SJSA1 (cell line): Measurements from ENCODE around the gene SMURF1. TPM values are rescaled to one million over a fixed set of nuclear protein-coding genes. Genes with fewer than 3 reads are reported as not detected.

Experiments
- DNase-seq, 2 experiments: peaks; one replicate each; pipeline ENCODE4 v3.0.0-alpha.2; 2015 to 2020; ENCODE audit warnings: low spot score in 2 of 2, low read depth in 1 of 2
- H3K27ac ChIP-seq: fragments of 250-450 bp; sonication (Bioruptor Pico); 2 replicates; pipeline ENCODE4 v1.5.1; 2020; ENCODE audit warnings: mild to moderate bottlenecking, moderate library complexity
- H3K27me3 ChIP-seq: fragments of 250-450 bp; sonication (Bioruptor Pico); replicated peaks from 2 replicates; pipeline ENCODE4 v1.5.1; 2020; ENCODE audit warnings: mild to moderate bottlenecking, moderate library complexity
- H3K36me3 ChIP-seq: fragments of 250-450 bp; sonication (Bioruptor Pico); 2 replicates; pipeline ENCODE4 v1.5.1; 2020; ENCODE audit warnings: mild to moderate bottlenecking
- H3K4me1 ChIP-seq: fragments of 250-450 bp; sonication (Bioruptor Pico); replicated peaks from 2 replicates; pipeline ENCODE4 v1.6.1; 2021; ENCODE audit warnings: mild to moderate bottlenecking
- H3K4me3 ChIP-seq: fragments of 250-450 bp; sonication (Bioruptor Pico); 2 replicates; pipeline ENCODE4 v1.5.1; 2020; ENCODE audit warnings: mild to moderate bottlenecking
- H3K9me3 ChIP-seq: fragments of 250-450 bp; sonication (Bioruptor Pico); replicated peaks from 2 replicates; pipeline ENCODE4 v1.5.1; 2020; ENCODE audit warnings: mild to moderate bottlenecking
- total RNA-seq: library from RNA; depleted of rRNA; stranded (reverse); fragments of >200 nt; shearing (Covaris generic); gene quantifications from 2 replicates; pipeline ENCODE4 v1.2.3, GENCODE V29; 2014

Gene SMURF1
- total RNA-seq, 1 experiment from 2014 or later = 20.3 TPM

GRCh38 chr7:99094401-99094800 lies 49.5 kb downstream of the SMURF1 start:
- Histone ChIP-seq H3K4me1 (peaks cover 27% of the 10 kb centered on the region), H3K27ac (no peak overlapping the region), H3K4me3 (no peak overlapping the region), H3K9me3 (0 out of 2 replicates have a peak, but pooled peaks cover 3% of the 10 kb centered on the region), H3K36me3 (no peaks in the 10 kb centered on the region), H3K27me3 (no peaks in the 10 kb centered on the region)
- no peak for DNase-seq

DNA sequence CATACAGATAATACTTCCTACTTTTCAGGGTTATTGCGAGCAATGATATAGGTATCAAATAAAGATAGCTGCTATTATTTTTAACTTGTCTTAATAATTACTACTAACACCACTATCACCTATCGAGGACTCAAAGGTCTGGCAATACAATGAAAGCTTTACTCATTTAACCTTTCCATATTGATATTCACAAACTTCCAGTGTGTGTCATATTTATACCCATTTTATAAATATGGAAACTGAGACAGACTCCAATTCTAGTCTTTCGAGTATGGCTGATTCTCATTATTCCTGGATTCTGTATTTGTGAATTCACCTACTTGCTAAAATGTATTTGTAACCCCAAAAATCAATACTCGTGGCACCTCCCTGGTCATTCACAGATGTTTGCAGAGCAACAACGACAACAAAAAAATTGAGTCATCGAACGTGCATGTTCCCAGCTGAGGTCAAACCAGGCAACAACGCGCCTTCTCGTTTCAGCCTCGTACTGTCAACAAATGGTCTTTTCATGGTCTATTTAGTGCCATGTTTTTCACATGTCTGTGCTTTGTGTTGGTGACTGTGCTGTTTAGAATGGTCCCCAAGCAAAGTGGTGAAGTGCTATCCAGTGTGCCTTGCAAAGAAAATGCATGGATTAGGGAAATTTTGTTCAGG lies 51.7 kb downstream of the SMURF1 start:
- no peaks in the 10 kb centered on the region for H3K36me3 ChIP-seq
- H3K27me3 ChIP-seq = no peaks in the 10 kb centered on the region
- H3K27ac ChIP-seq = no peak overlapping the region
- no peak overlapping the region for H3K4me3 ChIP-seq
- DNase-seq = no peak
- H3K4me1 ChIP-seq = peaks cover 17% of the 10 kb centered on the region
- no peaks in the 10 kb centered on the region for H3K9me3 ChIP-seq

DNA sequence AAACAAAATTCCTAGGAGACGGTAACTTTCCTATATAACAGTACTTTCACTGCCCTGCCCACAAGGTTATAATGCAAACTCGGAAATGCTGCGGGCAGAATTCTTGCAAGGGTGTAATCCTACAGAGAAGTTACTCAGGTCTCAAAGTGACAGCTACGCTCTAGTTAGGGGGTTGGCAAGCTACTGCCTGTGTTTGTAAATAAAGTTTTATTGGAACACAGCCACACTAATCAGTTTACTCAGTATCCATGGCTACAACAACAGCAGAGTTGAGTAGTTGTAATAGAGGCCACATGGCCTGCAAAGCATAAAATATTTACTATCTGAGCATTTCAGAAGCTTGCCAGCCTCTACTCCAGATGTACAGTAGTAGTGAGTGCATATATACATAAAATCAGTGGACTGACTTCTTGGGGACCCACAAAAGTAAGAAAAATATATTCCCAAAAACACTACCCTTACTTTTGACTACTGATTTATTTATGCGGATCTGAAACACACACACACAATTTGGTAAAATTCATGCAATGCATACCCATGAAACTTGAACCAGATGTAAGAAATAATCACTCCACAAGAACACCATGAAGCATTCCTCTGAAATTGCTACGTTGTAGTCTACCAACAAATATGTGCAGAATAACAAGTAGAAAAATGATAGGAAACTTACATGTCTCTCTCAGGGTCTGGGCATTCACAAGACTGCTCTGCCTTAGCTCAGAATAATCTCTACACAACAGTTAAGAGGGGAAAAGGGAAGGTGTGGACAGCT lies 53.0 kb downstream of the SMURF1 start:
- no peaks in the 10 kb centered on the region for H3K27me3 ChIP-seq
- no peaks in the 10 kb centered on the region for H3K9me3 ChIP-seq
- H3K4me1 ChIP-seq = peaks cover 15% of the 10 kb centered on the region
- H3K4me3 ChIP-seq = no peak overlapping the region
- H3K27ac ChIP-seq = no peak overlapping the region
- peaks cover 5% of the 10 kb centered on the region; the same call in 1 of the 2 replicates for H3K36me3 ChIP-seq
- DNase-seq = no peak

GRCh38 chr7:99089914-99090629 lies 53.8 kb downstream of the SMURF1 start:
- H3K36me3 ChIP-seq = peaks cover 5% of the 10 kb centered on the region; the same call in 1 of the 2 replicates
- no peaks in the 10 kb centered on the region for H3K9me3 ChIP-seq
- no peaks in the 10 kb centered on the region for H3K27me3 ChIP-seq
- no peak overlapping the region for H3K4me3 ChIP-seq
- H3K4me1 ChIP-seq = peaks cover 6% of the 10 kb centered on the region
- DNase-seq = no peak
- H3K27ac ChIP-seq = no peak overlapping the region

DNA sequence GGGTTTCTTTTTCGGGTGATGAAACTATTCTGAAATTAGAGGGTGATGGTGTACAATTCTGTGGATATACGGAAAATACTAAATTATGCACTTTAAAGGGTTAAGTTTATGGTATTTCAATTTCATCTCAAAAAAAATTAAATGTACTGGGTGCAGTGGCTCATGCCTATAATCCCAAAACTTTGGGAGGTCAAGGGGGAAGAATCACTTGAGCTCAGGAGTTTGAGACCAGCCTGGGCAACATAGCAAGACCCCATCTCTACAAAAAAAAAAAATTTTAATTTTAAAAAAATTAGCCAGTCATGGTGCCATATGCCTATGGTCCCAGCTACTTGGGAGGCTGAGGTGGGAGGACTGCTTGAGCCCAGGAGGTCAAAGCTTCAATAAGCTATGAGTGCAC lies 57.0 kb downstream of the SMURF1 start:
- Histone ChIP-seq H3K27ac (no peak overlapping the region), H3K27me3 (no peaks in the 10 kb centered on the region), H3K4me3 (no peak overlapping the region), H3K9me3 (no peaks in the 10 kb centered on the region), H3K36me3 (peaks cover 5% of the 10 kb centered on the region; the same call in 1 of the 2 replicates), H3K4me1 (peaks cover 18% of the 10 kb centered on the region)
- no peak for DNase-seq

- H3K36me3 ChIP-seq = peaks cover 5% of the 10 kb centered on the region; the same call in 1 of the 2 replicates
- H3K9me3 ChIP-seq = no peaks in the 10 kb centered on the region
- no peak overlapping the region for H3K4me3 ChIP-seq
- DNase-seq = no peak
- no peak overlapping the region for H3K27ac ChIP-seq
- H3K4me1 ChIP-seq = peaks cover 18% of the 10 kb centered on the region
- H3K27me3 ChIP-seq = no peaks in the 10 kb centered on the region
Measured at GRCh38 chr7:99086532-99086931, 57.4 kb downstream of the SMURF1 start.

DNA sequence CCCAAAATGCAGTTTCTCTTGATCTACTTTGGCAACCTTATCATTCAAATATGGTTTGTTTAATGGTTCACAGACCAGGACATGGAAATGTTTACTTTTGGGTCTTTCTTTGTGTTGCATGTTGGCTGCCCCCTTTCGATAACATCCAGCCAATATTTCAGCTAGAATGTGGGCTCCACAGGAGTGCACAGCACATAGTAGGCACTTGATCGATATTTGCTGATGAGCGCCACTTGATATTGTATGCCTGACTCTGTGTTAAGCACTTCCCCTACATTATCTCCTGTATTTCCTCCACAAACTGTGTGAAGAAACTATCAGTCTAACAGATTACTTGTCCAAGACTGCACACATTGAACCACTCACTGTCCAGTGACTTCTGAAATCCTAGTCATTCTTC lies 60.2 kb downstream of the SMURF1 start:
- Histone ChIP-seq H3K27ac (no peak overlapping the region; the same call in 1 of the 2 replicates), H3K4me3 (no peak overlapping the region), H3K9me3 (no peaks in the 10 kb centered on the region), H3K4me1 (peaks cover 18% of the 10 kb centered on the region), H3K27me3 (no peaks in the 10 kb centered on the region), H3K36me3 (peaks cover 5% of the 10 kb centered on the region; the same call in 1 of the 2 replicates)
- no peak for DNase-seq

DNA sequence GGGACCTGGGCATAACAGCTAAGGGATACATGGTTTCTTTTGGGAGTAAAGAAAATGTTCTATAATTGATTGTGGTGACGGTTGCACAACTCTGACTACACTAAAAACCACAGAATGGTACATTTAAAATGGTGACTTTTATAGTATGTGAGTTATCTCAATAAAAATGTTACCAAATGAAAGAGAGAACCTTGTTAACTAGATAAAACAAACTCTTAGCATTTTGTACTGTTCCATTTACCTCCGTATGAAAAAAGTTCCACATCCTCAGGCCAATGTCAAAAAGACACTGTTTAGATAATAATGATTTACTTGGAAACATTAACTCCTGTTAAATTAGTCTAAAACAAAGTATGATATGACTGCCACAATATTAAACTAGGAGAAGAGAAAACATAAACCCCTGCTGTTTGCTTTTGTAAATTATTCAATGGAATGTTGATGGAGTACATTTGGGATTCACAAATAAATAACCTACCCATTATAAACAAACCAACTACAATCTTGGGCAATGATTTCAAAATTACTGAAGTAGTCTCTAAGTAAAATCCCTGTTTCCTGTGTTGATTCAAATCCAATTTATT lies 60.7 kb downstream of the SMURF1 start:
- no peaks in the 10 kb centered on the region for H3K9me3 ChIP-seq
- H3K27ac ChIP-seq = no peak overlapping the region; the same call in 1 of the 2 replicates
- peaks cover 18% of the 10 kb centered on the region for H3K4me1 ChIP-seq
- peaks cover 5% of the 10 kb centered on the region; the same call in 1 of the 2 replicates for H3K36me3 ChIP-seq
- H3K27me3 ChIP-seq = no peaks in the 10 kb centered on the region
- H3K4me3 ChIP-seq = no peak overlapping the region
- peak in 1 of 2 experiments; percentile 56 for DNase-seq

GRCh38 chr7:99080679-99081078 lies 63.2 kb downstream of the SMURF1 start:
- Histone ChIP-seq H3K4me1 (peaks cover 18% of the 10 kb centered on the region), H3K27me3 (no peaks in the 10 kb centered on the region), H3K27ac (no peak overlapping the region), H3K9me3 (no peaks in the 10 kb centered on the region), H3K36me3 (no peaks in the 10 kb centered on the region), H3K4me3 (no peak overlapping the region)
- DNase-seq = no peak

- H3K4me1 ChIP-seq = peaks cover 18% of the 10 kb centered on the region
- DNase-seq = no peak
- no peaks in the 10 kb centered on the region for H3K27me3 ChIP-seq
- no peaks in the 10 kb centered on the region for H3K36me3 ChIP-seq
- no peaks in the 10 kb centered on the region for H3K9me3 ChIP-seq
- H3K27ac ChIP-seq = no peak overlapping the region
- no peak overlapping the region for H3K4me3 ChIP-seq
Measured at GRCh38 chr7:99079104-99079503, 64.8 kb downstream of the SMURF1 start.

DNA sequence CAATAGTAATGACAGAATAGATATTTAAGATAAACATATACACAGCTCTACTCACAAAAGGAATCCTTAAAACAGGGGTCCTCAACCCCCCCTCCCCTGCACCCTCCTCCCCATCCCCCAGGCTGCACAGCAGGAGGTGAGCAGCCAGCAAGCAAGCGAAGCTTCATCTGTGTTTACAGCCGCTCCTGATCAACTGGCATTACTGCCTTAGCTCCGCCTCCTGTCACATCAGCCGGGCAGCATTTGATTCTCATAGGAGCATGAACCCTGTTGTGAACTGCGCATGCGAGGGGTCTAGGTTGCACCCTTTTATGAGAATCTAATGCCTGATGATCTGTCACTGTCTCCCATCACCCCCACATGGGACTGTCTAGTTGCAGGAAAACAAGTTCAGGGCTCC lies 65.5 kb downstream of the SMURF1 start:
- DNase-seq = no peak
- no peaks in the 10 kb centered on the region for H3K9me3 ChIP-seq
- no peak overlapping the region for H3K27ac ChIP-seq
- no peak overlapping the region for H3K4me3 ChIP-seq
- H3K27me3 ChIP-seq = no peaks in the 10 kb centered on the region
- peaks cover 12% of the 10 kb centered on the region for H3K4me1 ChIP-seq
- H3K36me3 ChIP-seq = no peaks in the 10 kb centered on the region

DNA sequence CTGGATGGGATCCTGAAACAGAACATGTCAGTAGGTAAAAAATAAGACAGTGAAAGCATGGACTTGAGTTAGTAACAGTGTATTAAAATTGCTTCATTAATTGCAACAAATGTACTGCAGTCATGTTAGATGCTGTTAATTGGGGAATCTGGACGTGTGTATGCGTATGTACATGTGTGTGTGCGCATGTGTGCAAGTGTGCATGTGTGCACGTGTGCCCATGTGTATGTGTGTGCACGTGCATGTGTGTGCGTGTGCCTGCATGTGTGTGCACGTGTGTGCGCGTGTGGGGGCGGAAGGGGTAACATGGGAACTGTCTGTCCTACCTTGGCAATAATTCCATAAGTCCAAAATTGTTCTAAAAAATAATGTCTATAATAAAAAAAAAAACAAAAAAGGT lies 67.3 kb downstream of the SMURF1 start:
- DNase-seq = no peak
- no peak overlapping the region for H3K4me3 ChIP-seq
- H3K27me3 ChIP-seq = no peaks in the 10 kb centered on the region
- peaks cover 11% of the 10 kb centered on the region for H3K4me1 ChIP-seq
- H3K36me3 ChIP-seq = no peaks in the 10 kb centered on the region
- no peaks in the 10 kb centered on the region for H3K9me3 ChIP-seq
- no peak overlapping the region for H3K27ac ChIP-seq

- no peak overlapping the region for H3K4me3 ChIP-seq
- H3K9me3 ChIP-seq = no peaks in the 10 kb centered on the region
- no peak overlapping the region for H3K27ac ChIP-seq
- no peak for DNase-seq
- H3K27me3 ChIP-seq = no peaks in the 10 kb centered on the region
- no peaks in the 10 kb centered on the region for H3K36me3 ChIP-seq
- H3K4me1 ChIP-seq = peaks cover 11% of the 10 kb centered on the region
Measured at GRCh38 chr7:99073839-99074446, 70.0 kb downstream of the SMURF1 start.
